H4 (cell line): ENCODE results near the gene ARID1A. TPM values are rescaled to one million over a fixed set of nuclear protein-coding genes. Genes with fewer than 3 reads are reported as not detected.

Experiments
- DNase-seq: peaks from one replicate; pipeline ENCODE4 v3.0.0-alpha.2; 2015; ENCODE audit warnings: low spot score
- total RNA-seq: library from RNA; depleted of rRNA; stranded (reverse); fragments of >200 nt; shearing (Covaris generic); gene quantifications from 2 replicates; pipeline ENCODE4 v1.2.3, GENCODE V29; 2014

The ARID1A gene
- total RNA-seq, 1 experiment from 2014 or later, result 13.0 TPM

DNA sequence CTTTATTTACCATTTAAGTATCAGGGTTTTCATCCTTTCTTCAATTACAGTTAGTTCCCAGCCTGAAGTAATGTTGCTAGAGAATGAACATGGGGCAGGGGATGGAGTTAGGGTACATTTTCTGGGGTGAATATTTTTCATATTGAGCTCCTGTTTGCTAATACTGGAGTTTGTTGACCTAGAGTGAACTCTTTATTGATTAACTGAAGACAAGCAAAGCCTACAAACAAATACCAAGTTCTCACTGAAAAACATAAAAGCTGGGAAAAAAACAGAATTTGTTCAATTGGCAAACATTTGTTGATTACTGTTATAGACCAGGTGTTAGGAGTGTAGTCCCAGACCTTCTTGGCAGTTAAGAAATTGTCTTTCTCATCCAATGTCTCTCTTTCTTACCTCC lies 63.7 kb downstream of the ARID1A start:
- DNase-seq, result no peak

- no peak for DNase-seq
Measured at GRCh38 chr1:26761217-26761616, 65.4 kb downstream of the ARID1A start.

GRCh38 chr1:26767714-26768113 lies 71.9 kb downstream of the ARID1A start:
- no peak for DNase-seq

DNA sequence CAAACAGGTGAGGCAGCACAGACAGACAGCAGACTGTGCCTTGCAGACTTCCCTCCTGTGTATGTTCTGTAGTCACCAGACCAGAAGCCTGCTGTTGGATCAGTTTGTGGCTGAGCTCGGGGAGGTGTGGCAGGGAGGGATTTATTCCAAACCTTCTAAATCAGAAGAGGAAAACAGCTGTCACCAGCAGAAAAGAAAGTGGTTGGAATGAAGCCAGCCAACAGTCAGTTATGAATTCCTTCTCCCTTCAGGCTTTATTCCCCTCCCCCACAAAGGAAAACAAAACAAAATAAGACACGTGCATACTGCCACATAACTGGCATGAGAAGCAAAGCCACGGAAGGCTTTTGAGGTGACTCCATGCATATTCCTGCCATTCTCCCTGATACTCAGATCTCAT lies 72.9 kb downstream of the ARID1A start:
- DNase-seq, result peak; percentile 27

GRCh38 chr1:26771285-26771642 lies 75.4 kb downstream of the ARID1A start:
- no peak for DNase-seq

DNA sequence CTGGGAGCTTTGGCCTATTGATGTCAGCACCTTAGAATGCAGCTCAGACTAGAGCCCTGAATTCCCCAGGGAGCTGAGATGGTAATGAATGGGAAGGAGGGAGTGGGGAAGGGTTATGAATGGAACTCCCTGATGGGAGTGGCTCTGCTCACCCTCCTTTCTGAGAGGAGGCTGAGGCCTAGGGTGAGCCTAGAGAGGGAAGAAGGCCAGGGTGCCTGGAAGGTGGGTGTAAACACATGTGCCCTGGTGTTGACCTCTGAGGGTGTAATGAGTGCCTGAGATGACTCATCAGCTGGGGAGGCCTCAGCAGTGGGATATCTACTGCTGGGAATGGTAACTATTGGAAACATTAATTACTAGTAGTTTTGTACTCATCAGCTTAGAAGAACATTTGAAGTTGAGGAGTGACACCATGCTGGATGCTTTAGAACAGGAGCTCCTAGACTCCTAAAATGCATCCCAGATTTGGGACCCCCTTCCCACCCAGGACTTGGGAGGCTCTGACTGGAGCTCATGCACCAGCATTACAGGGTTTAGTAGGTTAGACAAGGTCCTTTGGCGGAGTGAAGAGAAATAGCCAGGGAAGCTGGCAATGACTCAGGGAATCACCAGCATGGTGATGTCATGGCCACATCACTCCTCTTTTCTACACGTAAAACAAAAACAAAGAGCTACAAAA lies 76.0 kb downstream of the ARID1A start:
- DNase-seq, result peak; percentile 92

DNA sequence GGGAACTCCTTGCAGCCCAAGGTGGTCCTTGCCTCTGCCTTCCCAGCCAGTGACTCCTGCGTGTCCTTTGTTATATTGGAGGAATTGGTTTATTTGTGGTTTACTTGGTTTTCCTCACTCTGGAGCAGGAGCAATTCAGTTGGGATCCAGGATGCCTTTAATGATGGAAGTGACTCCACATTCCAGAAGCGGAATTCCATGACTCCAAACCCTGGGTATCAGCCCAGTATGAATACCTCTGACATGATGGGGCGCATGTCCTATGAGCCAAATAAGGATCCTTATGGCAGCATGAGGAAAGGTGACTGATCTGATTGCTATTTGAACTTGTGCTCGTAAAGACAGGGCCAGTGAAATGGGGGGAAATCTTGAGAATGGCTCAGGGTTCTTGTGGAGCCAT lies 76.9 kb downstream of the ARID1A start:
- no peak for DNase-seq

DNA sequence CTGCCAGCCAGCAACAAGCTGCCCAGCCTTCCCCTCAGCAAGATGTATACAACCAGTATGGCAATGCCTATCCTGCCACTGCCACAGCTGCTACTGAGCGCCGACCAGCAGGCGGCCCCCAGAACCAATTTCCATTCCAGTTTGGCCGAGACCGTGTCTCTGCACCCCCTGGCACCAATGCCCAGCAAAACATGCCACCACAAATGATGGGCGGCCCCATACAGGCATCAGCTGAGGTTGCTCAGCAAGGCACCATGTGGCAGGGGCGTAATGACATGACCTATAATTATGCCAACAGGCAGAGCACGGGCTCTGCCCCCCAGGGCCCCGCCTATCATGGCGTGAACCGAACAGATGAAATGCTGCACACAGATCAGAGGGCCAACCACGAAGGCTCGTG lies 78.6 kb downstream of the ARID1A start:
- DNase-seq, result no peak

DNA sequence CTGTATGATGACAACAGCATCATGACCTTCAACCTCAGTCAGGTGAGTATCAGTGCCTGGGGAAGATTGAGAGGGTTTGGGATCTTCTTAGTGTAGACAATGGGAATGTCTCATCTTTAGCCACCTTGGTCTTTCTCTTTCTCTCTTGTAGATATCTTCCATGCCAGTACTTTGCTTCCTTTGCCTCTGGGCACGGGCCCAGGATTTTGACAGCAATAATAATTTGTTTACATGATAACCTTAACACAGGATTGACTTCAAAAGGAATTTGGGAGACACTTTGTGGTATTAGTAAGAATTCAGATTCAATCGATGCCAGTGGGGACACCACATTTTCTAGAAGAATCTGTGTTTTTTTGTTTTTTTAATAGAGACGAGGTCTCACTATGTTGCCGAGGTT lies 79.9 kb downstream of the ARID1A start:
- DNase-seq, result no peak

DNA sequence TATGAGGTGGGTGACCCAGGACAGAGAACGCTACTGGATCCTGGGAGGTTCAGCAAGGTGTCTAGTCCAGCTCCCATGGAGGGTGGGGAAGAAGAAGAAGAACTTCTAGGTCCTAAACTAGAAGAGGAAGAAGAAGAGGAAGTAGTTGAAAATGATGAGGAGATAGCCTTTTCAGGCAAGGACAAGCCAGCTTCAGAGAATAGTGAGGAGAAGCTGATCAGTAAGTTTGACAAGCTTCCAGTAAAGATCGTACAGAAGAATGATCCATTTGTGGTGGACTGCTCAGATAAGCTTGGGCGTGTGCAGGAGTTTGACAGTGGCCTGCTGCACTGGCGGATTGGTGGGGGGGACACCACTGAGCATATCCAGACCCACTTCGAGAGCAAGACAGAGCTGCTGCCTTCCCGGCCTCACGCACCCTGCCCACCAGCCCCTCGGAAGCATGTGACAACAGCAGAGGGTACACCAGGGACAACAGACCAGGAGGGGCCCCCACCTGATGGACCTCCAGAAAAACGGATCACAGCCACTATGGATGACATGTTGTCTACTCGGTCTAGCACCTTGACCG lies 83.4 kb downstream of the ARID1A start:
- no peak for DNase-seq

DNA sequence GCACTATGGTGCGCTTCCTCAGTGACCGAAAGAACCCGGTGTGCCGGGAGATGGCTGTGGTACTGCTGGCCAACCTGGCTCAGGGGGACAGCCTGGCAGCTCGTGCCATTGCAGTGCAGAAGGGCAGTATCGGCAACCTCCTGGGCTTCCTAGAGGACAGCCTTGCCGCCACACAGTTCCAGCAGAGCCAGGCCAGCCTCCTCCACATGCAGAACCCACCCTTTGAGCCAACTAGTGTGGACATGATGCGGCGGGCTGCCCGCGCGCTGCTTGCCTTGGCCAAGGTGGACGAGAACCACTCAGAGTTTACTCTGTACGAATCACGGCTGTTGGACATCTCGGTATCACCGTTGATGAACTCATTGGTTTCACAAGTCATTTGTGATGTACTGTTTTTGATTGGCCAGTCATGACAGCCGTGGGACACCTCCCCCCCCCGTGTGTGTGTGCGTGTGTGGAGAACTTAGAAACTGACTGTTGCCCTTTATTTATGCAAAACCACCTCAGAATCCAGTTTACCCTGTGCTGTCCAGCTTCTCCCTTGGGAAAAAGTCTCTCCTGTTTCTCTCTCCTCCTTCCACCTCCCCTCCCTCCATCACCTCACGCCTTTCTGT lies 84.6 kb downstream of the ARID1A start:
- DNase-seq, result no peak

- no peak for DNase-seq
Measured at GRCh38 chr1:26781206-26781825, 85.5 kb downstream of the ARID1A start.

DNA sequence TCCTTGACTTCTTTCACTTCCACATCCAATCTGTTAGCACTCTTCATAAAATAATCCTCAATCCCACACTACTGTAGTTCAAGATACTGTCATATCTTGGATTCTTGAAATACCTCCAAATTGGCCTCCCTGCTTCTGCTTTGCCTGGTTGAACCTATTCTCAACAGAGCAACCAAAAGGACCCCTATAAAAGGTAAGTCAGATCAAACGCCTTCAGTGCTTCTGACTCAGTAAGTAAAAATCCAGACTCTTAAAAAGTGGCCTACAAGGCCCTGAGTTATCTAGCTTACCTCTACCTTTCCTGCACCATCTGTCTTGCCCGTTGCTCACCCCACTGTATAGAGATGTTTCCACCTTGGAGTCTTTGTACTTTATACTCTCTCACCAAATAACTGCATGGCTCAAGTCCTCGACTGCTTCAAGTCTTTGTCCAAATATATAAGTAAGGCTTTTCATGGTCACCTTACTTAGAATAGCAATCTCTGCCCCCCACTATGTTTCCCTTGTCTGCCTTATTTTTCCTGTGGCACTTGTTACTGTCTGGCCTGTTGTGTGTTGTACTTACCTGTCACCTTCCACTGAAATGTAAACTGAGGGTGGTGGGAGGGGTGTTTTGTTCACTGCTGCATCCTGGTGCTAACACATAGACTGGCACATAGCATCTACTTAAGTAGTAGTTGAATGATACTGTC lies 86.9 kb downstream of the ARID1A start:
- DNase-seq, result no peak

DNA sequence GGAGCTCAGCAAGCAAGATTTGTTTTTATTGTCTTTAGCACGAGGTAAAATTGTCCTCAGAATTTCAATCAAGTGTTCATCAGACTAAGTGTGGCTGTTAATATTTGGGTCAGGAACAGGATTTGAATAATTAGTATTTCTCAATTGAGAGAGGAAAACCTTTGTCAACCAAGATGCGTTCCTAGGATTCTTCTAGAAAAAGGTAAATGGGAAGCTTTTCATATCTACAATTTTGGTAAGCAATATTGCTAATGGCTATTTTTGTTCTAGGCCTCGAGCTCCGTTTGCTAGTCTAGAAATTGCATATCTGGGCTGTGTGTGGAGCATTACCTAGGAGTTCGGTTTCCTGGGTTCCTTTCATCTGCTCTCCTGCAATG lies 87.8 kb downstream of the ARID1A start:
- no peak for DNase-seq

GRCh38 chr1:26784023-26784871 lies 88.4 kb downstream of the ARID1A start:
- peak; percentile 44 for DNase-seq

DNA sequence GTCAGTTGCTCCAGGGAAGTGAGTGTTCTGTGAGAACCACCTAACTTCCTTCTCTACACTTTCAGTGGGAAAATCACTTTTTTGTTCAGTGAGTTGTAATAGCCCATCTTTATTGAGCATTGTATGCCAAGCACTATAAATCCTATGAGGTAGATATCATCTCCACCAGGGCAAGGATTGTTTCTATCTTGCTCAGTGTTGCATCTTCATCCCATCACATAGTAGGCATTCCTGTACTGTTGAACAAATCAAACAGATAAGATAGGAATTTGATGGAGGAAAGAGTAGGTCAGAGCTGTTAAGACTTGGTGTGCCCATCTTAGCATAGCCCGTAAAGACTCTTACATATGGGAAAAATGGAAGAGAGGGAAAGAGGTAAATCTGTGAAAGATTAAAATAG lies 89.1 kb downstream of the ARID1A start:
- DNase-seq, result no peak

GRCh38 chr1:26785611-26786436 lies 90.0 kb downstream of the ARID1A start:
- DNase-seq, result no peak

DNA sequence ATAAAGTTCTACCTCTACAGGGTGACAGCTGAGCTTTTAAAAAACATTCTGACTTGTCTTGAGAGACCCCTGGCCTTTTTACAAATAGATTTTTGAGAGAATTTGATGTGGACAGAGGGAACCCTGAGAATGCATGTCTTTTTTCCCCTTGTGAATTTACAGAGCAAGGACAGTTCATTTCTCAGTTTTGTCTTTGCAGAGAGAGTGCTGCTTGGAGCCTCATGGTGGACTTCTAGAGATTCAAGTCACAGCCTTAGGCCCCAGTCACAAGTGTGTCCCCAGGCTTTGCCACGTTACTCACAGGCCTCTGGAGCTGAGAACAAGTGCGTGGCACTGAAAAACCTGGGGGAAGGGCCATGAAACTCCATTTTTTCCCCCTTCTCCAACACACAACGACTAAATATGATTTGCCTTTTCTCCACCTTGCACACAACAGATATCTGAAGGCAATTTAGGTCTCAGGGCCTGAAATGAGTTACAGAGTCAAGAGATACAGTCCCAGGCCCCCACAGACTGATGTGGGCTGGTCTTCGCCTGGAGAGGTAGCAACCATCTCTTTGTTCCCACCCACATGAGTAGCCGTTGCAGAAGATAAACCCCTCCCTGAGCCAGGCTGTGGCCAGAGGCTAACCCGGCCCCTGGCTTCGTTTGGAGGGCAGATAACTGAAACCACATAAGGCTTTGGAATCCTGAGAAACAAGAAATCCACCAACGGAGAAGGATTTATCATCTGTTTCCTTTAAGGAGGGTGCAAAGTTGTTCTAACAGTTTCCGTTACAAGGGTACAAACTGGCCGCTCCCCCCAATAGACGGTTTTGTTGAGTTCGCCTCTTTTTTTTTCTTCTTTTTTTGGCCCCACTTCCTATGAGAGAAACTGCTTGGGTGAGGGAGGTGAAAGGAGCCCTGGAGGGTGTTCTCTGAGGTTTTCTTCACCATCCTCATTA lies 90.9 kb downstream of the ARID1A start:
- peak; percentile 42 for DNase-seq

- no peak for DNase-seq
Measured at GRCh38 chr1:26787381-26787705, 91.5 kb downstream of the ARID1A start.
